ENCODE measurements around the gene GFI1B. TPM values are rescaled to one million over a fixed set of nuclear protein-coding genes. Genes with fewer than 3 reads are reported as not detected.

The GFI1B gene
- total and polyA plus RNA-seq, 2 of the 4 experiments (the other 2 are of a cell fraction) = 0.02 TPM; not detected in 1

- ATAC-seq (ENCODE audit: low read depth) (no peak), DNase-seq (no peak)
- 82% methylated on average over 5 of the region's 8 CpGs; no CpG with 5 or more reads in 1 of the 2 experiments for WGBS, 2 experiments (ENCODE audit: extremely low coverage in 2 of 2, insufficient read length in 1 of 2)
- no TSS peak for BruUV-seq (replicated peaks)
- Histone ChIP-seq H2AFZ (replicated peaks; ENCODE audit: low read length, poor library complexity) (no peak overlapping the region), H4K5ac (ENCODE audit: low read depth, low read length) (no peak overlapping the region), H3K9me3 (ENCODE audit: control insufficient read depth, insufficient read depth, low read length) (no peaks in the 10 kb centered on the region), H3K9ac (ENCODE audit: low read depth, low read length) (no peak overlapping the region), H2BK20ac (ENCODE audit: low read depth, low read length) (no peak overlapping the region), H3K27ac (ENCODE audit: insufficient read depth, low read length) (no peak overlapping the region), H3K4me3 (ENCODE audit: insufficient read depth, low read depth, low read length) (no peak overlapping the region), H4K91ac (ENCODE audit: insufficient read depth, low read depth, low read length) (no peak overlapping the region), H2BK5ac (ENCODE audit: low read depth, low read length, poor library complexity, severe bottlenecking) (no peak overlapping the region), H2AK9ac (replicated peaks; ENCODE audit: low read depth, low read length, poor library complexity) (no peak overlapping the region), H2BK15ac (ENCODE audit: low read depth, low read length) (no peak overlapping the region), H3K27me3 (ENCODE audit: control insufficient read depth, insufficient read depth, low read length) (peaks cover 67% of the 10 kb centered on the region), H3K4ac (ENCODE audit: low read depth, low read length) (no peak overlapping the region), H3K36me3 (ENCODE audit: control insufficient read depth, insufficient read depth, low read length) (no peaks in the 10 kb centered on the region), H3K4me1 (ENCODE audit: control insufficient read depth, insufficient read depth, low read length) (no peaks in the 10 kb centered on the region), H3K18ac (ENCODE audit: low read depth, low read length) (no peak overlapping the region), H3K4me2 (ENCODE audit: low read depth, low read length) (no peak overlapping the region), H3K9me1 (ENCODE audit: insufficient read depth, low read length) (no peaks in the 10 kb centered on the region), H3K23ac (ENCODE audit: low read depth, low read length) (no peak overlapping the region), H4K20me1 (ENCODE audit: insufficient read depth, low read length) (no peaks in the 10 kb centered on the region), H3K14ac (replicated peaks; ENCODE audit: low read depth, low read length) (no peak overlapping the region), H4K8ac (ENCODE audit: low read depth in 2 of 2, low read length in 2 of 2) (no peak overlapping the region), H2BK120ac (ENCODE audit: low read depth, low read length) (no peak overlapping the region), H3K56ac (ENCODE audit: extremely low read depth, insufficient read depth, low read length) (no peak overlapping the region), H3K79me1 (ENCODE audit: low read depth in 1 of 2, low read length in 2 of 2) (no peaks in the 10 kb centered on the region), H2AK5ac (ENCODE audit: low read depth, low read length) (no peak overlapping the region)
- in situ Hi-C loops (cut with MboI; ENCODE audit: low sequenced_read_pairs) = no loop called here
- intact Hi-C loops (cut with micrococcal nuclease) = no loop called here
- ChIA-PET POLR2A (ENCODE audit: unreplicated experiment) (no interaction called here), CTCF (no interaction called here)
- dilution Hi-C loops (cut with HindIII; ENCODE audit: low sequenced_read_pairs, unreplicated experiment) = no loop called here
- TF ChIP-seq CEBPB (IDR thresholded peaks at IDR 0.05; ENCODE audit: low read depth, low read length) = no peak
- no peak for TF ChIP-seq SMC3 (IDR thresholded peaks at IDR 0.05; ENCODE audit: low read depth, low read length)
- no peak for TF ChIP-seq FOS (IDR thresholded peaks at IDR 0.05; ENCODE audit: low read depth, low read length)
- TF ChIP-seq USF2 (IDR thresholded peaks at IDR 0.05; ENCODE audit: low read depth, low read length) = no peak
- TF ChIP-seq MXI1 (IDR thresholded peaks at IDR 0.05; ENCODE audit: borderline replicate concordance, low read depth, low read length) = no peak
Measured at GRCh38 chr9:132985489-132985888, 7.0 kb downstream of the GFI1B start.

All from IMR-90 (cell line).